Measurements from ENCODE around the gene DVL2.
A peak's percentile ranks its signal among the peaks of the same experiment; 100 is the strongest.

The DVL2 gene

DNA sequence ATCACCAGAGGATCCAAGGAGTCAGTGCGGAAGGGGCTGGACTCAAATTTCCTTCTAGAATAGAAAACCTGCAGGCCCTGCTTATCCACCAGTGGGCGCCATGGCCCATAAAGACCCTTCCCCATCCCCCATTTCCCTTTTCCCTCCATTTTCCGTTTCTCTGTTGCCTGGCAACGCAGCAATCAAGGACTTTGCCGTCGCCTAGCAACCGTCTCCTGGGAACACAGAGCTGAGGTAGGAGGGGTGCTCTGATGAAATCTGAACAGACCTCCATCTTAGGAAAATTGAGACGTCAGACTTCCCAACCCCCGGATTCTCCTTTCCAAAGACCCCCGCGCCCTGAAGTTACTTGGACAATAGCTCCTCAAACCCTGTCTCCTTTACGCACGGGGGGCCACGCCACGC lies 20.4 kb downstream of the DVL2 start:
- H3K36me3 ChIP-seq (ENCODE audit: insufficient read depth, insufficient read length, low read length), result no peaks in the 10 kb centered on the region
- no peaks in the 10 kb centered on the region for H3K27me3 ChIP-seq (ENCODE audit: insufficient read depth, insufficient read length)
- DNase-seq (ENCODE audit: low read depth, low spot score), result peak; percentile 96
- H3K4me1 ChIP-seq (ENCODE audit: insufficient read depth, insufficient read length), result peaks cover 8% of the 10 kb centered on the region
- no peak overlapping the region for H3K4me3 ChIP-seq (ENCODE audit: insufficient read length, low read depth)
- TF ChIP-seq YY1 (IDR thresholded peaks at IDR 0.05; ENCODE audit: insufficient read depth, insufficient read length) (no peak), ZNF274 (IDR thresholded peaks at IDR 0.05; ENCODE audit: low read depth, low read length) (no peak), SUZ12 (IDR thresholded peaks at IDR 0.05; ENCODE audit: extremely low read depth, insufficient read depth, insufficient read length) (no peak)
- no peaks in the 10 kb centered on the region for H3K9me3 ChIP-seq (ENCODE audit: insufficient read depth, low read length)
- H3K9ac ChIP-seq (ENCODE audit: insufficient read length, low read depth), result no peak overlapping the region

DNA sequence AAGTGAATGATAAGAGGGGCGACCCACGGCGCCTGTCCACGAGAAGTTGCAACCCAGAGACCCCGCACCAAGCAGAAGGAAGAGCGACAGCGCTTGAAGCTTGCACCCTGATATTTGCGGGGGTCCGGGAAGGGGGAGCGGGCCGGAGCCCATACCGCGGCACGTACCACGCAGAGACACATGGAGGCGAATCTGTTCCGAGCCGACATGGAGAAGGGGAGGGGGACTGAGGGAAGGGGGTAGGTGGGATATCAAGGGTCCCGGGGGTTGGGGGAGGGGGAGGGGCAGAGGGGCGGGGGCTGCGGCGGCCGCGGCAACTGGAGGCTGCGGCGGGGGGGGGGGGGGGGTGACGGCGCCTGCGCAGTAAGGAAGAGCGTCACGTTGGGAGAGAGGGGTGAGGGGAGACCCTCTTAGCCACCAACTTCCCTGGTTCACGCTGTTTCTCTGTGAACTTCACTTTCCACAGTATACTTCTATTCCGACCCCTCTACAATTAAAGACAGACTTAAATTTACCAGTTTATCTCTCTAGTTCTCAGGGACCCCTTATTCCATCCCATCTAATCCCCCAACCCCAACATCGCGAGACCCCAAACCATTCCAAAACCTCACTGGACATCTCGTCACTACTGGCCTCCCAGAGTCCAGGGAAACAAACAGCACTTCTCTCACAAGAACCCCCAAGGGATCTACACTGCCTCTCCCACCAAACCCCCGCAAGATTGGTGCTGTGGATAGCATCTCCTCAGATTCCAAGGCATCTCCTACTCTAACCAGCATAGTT lies 22.6 kb downstream of the DVL2 start:
- Histone ChIP-seq H3K27me3 (ENCODE audit: insufficient read depth, insufficient read length) (no peaks in the 10 kb centered on the region), H3K4me3 (ENCODE audit: insufficient read length, low read depth) (no peak overlapping the region), H3K4me1 (ENCODE audit: insufficient read depth, insufficient read length) (peaks cover 12% of the 10 kb centered on the region), H3K9me3 (ENCODE audit: insufficient read depth, low read length) (no peaks in the 10 kb centered on the region), H3K36me3 (ENCODE audit: insufficient read depth, insufficient read length, low read length) (no peaks in the 10 kb centered on the region), H3K9ac (ENCODE audit: insufficient read length, low read depth) (peak overlapping the region; percentile 50)
- TF ChIP-seq ZNF274 (IDR thresholded peaks at IDR 0.05; ENCODE audit: low read depth, low read length), result no peak
- no peak for TF ChIP-seq SUZ12 (IDR thresholded peaks at IDR 0.05; ENCODE audit: extremely low read depth, insufficient read depth, insufficient read length)
- TF ChIP-seq YY1 (IDR thresholded peaks at IDR 0.05; ENCODE audit: insufficient read depth, insufficient read length), result no peak
- DNase-seq (ENCODE audit: low read depth, low spot score), result no peak

DNA sequence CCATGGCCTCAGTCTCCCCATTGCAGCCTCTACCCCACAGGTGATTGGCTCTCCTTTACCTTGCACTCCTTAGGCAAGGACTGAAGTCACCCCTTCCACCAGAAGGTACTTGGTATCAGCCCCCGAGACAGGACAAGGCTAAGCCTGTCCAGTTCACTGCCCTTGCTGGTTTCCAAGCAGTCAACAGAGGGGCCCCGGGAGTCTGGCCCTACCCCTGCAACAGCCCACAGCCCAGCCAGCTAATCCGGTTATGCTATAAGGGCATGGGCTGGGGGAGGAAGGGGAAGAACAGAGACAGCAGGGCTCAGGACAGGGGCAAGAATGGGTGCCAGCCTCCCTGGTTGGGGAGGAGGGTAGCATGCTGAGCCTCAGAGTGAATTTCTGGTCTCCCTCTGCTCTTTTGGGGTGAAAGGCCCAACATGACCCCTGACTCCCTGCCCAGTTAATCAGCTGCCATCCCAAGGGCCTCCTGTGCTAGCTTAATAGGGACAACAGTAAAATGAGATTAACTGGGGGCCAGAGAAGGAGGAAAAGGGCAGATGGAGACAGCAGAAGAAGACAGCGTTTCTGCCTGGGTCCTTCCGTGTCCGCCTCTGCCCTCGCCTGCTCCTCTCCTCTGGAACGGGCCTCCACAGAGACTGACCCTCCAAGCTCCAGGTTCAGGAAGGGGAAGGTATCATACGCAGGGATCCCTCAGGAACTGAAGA lies 25.4 kb downstream of the DVL2 start:
- no peaks in the 10 kb centered on the region for H3K9me3 ChIP-seq (ENCODE audit: insufficient read depth, low read length)
- peaks cover under 1% of the 10 kb centered on the region for H3K36me3 ChIP-seq (ENCODE audit: insufficient read depth, insufficient read length, low read length)
- H3K9ac ChIP-seq (ENCODE audit: insufficient read length, low read depth), result peak overlapping the region; percentile 50
- H3K27me3 ChIP-seq (ENCODE audit: insufficient read depth, insufficient read length), result no peaks in the 10 kb centered on the region
- TF ChIP-seq ZNF274 (IDR thresholded peaks at IDR 0.05; ENCODE audit: low read depth, low read length), result no peak
- no peak for TF ChIP-seq YY1 (IDR thresholded peaks at IDR 0.05; ENCODE audit: insufficient read depth, insufficient read length)
- no peak for TF ChIP-seq SUZ12 (IDR thresholded peaks at IDR 0.05; ENCODE audit: extremely low read depth, insufficient read depth, insufficient read length)
- H3K4me1 ChIP-seq (ENCODE audit: insufficient read depth, insufficient read length), result peaks cover 12% of the 10 kb centered on the region
- H3K4me3 ChIP-seq (ENCODE audit: insufficient read length, low read depth), result no peak overlapping the region
- DNase-seq (ENCODE audit: low read depth, low spot score), result no peak

DNA sequence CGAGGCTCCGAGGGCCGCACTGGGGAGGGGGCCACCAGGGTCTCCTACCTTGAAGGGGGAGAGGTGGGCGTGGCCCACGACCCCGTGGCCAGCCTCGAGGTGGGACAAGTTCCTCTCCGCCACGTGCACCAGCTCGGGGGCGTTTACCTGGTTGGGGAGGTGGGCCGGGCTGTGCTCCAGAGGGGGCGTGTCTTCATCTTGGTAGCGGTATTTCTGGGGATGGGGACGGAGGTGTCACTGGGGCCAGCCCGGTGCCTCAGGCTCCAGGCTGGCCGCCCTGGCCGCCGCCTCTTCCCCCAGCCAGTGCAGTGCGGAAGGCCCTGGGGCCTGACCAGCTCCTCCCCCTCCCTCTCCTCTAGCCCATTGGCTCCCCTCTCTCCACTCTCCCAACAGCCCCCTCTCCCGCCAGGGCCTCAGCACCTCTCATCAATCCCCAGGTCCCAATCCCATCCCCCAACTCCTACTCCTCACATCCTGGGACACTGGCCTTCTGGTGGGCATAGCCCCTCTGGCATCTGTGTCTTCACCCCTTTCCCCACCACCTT lies 26.2 kb downstream of the DVL2 start:
- Histone ChIP-seq H3K4me1 (ENCODE audit: insufficient read depth, insufficient read length) (peaks cover 12% of the 10 kb centered on the region), H3K9me3 (ENCODE audit: insufficient read depth, low read length) (no peaks in the 10 kb centered on the region), H3K27me3 (ENCODE audit: insufficient read depth, insufficient read length) (no peaks in the 10 kb centered on the region), H3K36me3 (ENCODE audit: insufficient read depth, insufficient read length, low read length) (peaks cover 8% of the 10 kb centered on the region), H3K4me3 (ENCODE audit: insufficient read length, low read depth) (no peak overlapping the region), H3K9ac (ENCODE audit: insufficient read length, low read depth) (peak overlapping the region; percentile 50)
- TF ChIP-seq YY1 (IDR thresholded peaks at IDR 0.05; ENCODE audit: insufficient read depth, insufficient read length) (no peak), SUZ12 (IDR thresholded peaks at IDR 0.05; ENCODE audit: extremely low read depth, insufficient read depth, insufficient read length) (no peak), ZNF274 (IDR thresholded peaks at IDR 0.05; ENCODE audit: low read depth, low read length) (no peak)
- DNase-seq (ENCODE audit: low read depth, low spot score), result no peak

DNA sequence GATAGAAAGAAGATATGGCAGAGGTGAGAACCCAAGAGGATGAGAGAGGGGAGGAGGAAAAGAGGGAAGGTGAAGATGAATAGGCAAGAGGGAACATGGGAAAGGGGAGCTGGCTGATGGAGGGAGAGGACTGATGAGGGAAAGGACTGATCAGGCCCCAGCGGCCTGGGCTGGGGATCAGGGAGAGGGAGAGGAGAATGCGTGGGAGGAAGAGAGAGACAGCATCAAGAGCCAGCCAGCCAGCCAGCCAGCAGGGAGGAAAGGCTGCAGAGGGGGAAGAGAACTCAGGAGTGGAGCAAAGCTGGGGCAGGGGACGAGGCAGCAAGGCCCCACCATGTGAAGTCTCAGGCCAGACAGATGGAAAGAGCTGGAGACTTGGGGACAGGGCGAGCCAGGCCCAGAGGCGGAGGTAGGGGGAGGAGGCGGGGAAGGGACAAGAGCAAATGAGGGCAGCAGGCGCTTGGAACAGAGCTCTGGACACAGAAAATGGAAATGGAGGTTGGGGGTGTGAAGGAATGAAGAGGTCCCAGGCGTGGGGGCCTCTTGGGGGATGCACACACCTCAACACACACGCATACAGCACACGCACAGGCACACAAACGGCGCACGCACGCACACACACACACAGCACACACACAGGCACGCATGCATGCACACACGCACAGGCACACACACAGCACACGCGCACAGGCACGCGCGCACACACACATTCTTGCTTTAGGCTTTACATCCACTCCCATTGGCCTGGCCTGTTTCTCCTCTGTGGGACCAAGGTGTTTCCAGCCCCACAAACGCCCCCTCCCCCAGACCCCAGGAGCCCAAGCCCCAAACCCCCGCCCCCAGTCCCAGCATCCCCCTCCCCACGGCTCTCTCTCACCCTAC lies 27.0 kb downstream of the DVL2 start:
- Histone ChIP-seq H3K9me3 (ENCODE audit: insufficient read depth, low read length) (no peaks in the 10 kb centered on the region), H3K4me1 (ENCODE audit: insufficient read depth, insufficient read length) (peaks cover 12% of the 10 kb centered on the region), H3K36me3 (ENCODE audit: insufficient read depth, insufficient read length, low read length) (peaks cover 16% of the 10 kb centered on the region), H3K9ac (ENCODE audit: insufficient read length, low read depth) (no peak overlapping the region), H3K27me3 (ENCODE audit: insufficient read depth, insufficient read length) (no peaks in the 10 kb centered on the region), H3K4me3 (ENCODE audit: insufficient read length, low read depth) (no peak overlapping the region)
- no peak for DNase-seq (ENCODE audit: low read depth, low spot score)
- TF ChIP-seq ZNF274 (IDR thresholded peaks at IDR 0.05; ENCODE audit: low read depth, low read length), result no peak
- TF ChIP-seq SUZ12 (IDR thresholded peaks at IDR 0.05; ENCODE audit: extremely low read depth, insufficient read depth, insufficient read length), result no peak
- no peak for TF ChIP-seq YY1 (IDR thresholded peaks at IDR 0.05; ENCODE audit: insufficient read depth, insufficient read length)

DNA sequence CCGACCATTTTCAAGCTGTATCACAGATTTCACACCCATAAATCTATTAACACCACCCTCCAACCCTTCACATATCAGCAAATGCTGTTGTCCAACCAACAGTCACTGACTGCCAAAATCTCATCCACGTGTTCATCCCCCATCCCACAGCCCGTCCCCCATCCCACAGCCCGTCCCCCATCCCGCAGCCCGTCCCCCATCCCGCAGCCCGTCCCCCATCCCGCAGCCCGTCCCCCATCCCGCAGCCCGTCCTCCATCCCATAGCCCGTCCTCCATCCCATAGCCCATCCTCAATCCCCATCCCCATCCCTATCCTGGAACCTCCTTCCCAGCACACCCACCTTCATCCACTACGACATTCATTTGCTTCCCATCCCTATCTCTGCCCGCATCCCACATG lies 28.8 kb downstream of the DVL2 start:
- Histone ChIP-seq H3K9ac (ENCODE audit: insufficient read length, low read depth) (peak overlapping the region; percentile 32), H3K36me3 (ENCODE audit: insufficient read depth, insufficient read length, low read length) (peaks cover 25% of the 10 kb centered on the region), H3K27me3 (ENCODE audit: insufficient read depth, insufficient read length) (no peaks in the 10 kb centered on the region), H3K9me3 (ENCODE audit: insufficient read depth, low read length) (no peaks in the 10 kb centered on the region), H3K4me1 (ENCODE audit: insufficient read depth, insufficient read length) (peaks cover 8% of the 10 kb centered on the region), H3K4me3 (ENCODE audit: insufficient read length, low read depth) (no peak overlapping the region)
- TF ChIP-seq SUZ12 (IDR thresholded peaks at IDR 0.05; ENCODE audit: extremely low read depth, insufficient read depth, insufficient read length), result no peak
- no peak for TF ChIP-seq YY1 (IDR thresholded peaks at IDR 0.05; ENCODE audit: insufficient read depth, insufficient read length)
- no peak for TF ChIP-seq ZNF274 (IDR thresholded peaks at IDR 0.05; ENCODE audit: low read depth, low read length)
- no peak for DNase-seq (ENCODE audit: low read depth, low spot score)
